Kidney (tissue), 14 donors: ENCODE results near the gene DUSP11. TPM values are rescaled to one million over a fixed set of nuclear protein-coding genes. Genes with fewer than 3 reads are reported as not detected.

Experiments
- DNase-seq, 5 donors: peaks; one replicate each; pipeline ENCODE4 v3.0.0-alpha.2; 2013 to 2020
- FAIRE-seq: peaks from 2 replicates; lab custom pipeline; 2012; peaks lifted over from hg19 to GRCh38; lab: Jason Lieb, UNC
- H3K27ac ChIP-seq, 2 donors: one replicate each; pipeline ENCODE4 v1.7.0; 2013; ENCODE audit warnings: low read depth in 2 of 2, low read length in 2 of 2, inconsistent platforms in 1 of 2
- H3K27me3 ChIP-seq: one replicate; pipeline ENCODE4 v1.7.1; 2013; ENCODE audit warnings: low read length, inconsistent platforms; ENCODE audit not compliant: control insufficient read depth, insufficient read depth
- H3K36me3 ChIP-seq, 3 donors: one replicate each; pipeline versions ENCODE4 v1.7.0 to v1.7.1; 2013; ENCODE audit warnings: low read length in 3 of 3, control low read depth in 1 of 3, inconsistent platforms in 1 of 3; ENCODE audit not compliant: insufficient read depth in 3 of 3, control insufficient read depth in 2 of 3
- H3K4me1 ChIP-seq, 3 donors: one replicate each; pipeline versions ENCODE4 v1.7.0 to v1.7.1; 2013; ENCODE audit warnings: low read length in 3 of 3, inconsistent platforms in 1 of 3, low read depth in 1 of 3; ENCODE audit not compliant: control insufficient read depth in 2 of 3, insufficient read depth in 2 of 3
- H3K4me3 ChIP-seq, 3 donors: one replicate each; pipeline versions ENCODE4 v1.7.0 to v1.8.1; 2013; ENCODE audit warnings: low read length in 3 of 3, control low read depth in 1 of 3, inconsistent platforms in 1 of 3
- H3K9ac ChIP-seq, 3 donors: one replicate each; pipeline versions ENCODE4 v1.7.0 to v1.7.1; 2013; ENCODE audit warnings: low read length in 3 of 3, control low read depth in 1 of 3, inconsistent platforms in 1 of 3
- H3K9me3 ChIP-seq, 3 donors: one replicate each; pipeline versions ENCODE4 v1.7.0 to v1.7.1; 2013; ENCODE audit warnings: low read length in 3 of 3, control low read depth in 1 of 3, inconsistent platforms in 1 of 3; ENCODE audit not compliant: control insufficient read depth in 2 of 3, insufficient read depth in 1 of 3
- CTCF ChIP-seq: IDR thresholded peaks from 3 replicates; pipeline ENCODE4 v1.5.1; 2012; ENCODE audit warnings: mild to moderate bottlenecking, moderate library complexity, borderline replicate concordance; ENCODE audit not compliant: insufficient read depth; ENCODE audit errors: extremely low read depth
- intact Hi-C: fragments of 100-400 bp; cut with DNase I; formaldehyde crosslinking; loops from one replicate; pipeline ENCODE4 v1.11.1; 2022
- polyA plus RNA-seq: library from polyadenylated mRNA; stranded (reverse); fragments of 350-450 nt; fragmentation: Illumina TruSeq; extraction: RNeasy Lipid Tissue Mini Kit (QIAGEN cat#74804); gene quantifications from one replicate; pipeline ENCODE4 v1.2.3, GENCODE V29; 2014; ENCODE audit warnings: low read depth, low replicate concordance; ENCODE audit not compliant: insufficient read depth
- total RNA-seq: library from RNA; stranded (reverse); fragmentation: NEBNext Ultra II Directional; extraction: Animal tissue kit (Norgen Biotek cat#: 25700); gene quantifications from one replicate; pipeline ENCODE4 v1.2.1, GENCODE V29; 2021
- donor health status: control.
- donor health status: control.
- donor health status: control.
- donor health status: control.
- donor health status: control.
- donor health status: DM: yes; HTN: yes; CAD: no.
- donor health status: Normal renal cell carcinoma (clear cell type).

Gene DUSP11
- total and polyA plus RNA-seq, 2 donors from 2014 or later = 19.3 to 25.5 TPM

DNA sequence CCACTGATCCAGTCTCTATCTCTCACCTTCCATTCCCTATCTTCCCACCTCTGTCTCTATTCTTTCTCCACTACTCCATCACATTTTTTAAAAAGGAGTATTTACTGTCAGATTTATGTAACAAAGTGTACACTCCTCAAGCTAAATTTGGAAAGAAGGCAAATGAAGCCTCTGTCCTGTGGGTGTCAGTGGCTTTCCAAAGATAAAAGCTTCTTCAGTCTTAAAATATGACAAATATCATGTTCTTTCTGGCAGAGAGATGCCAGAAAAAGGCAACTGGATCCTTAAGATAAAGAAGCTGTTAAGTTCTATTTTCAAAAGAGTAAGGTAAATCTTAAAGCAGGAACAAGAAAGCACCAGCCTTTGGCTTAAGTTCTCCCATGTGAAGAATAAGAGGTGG is 7.1 kb downstream of the DUSP11 start:
- no peak overlapping the region for H3K27ac ChIP-seq
- intact Hi-C loops = no loop called here
- no peaks in the 10 kb centered on the region for H3K27me3 ChIP-seq
- H3K4me1 ChIP-seq = no peaks in the 10 kb centered on the region
- H3K4me3 ChIP-seq = no peak overlapping the region
- no peaks in the 10 kb centered on the region for H3K9me3 ChIP-seq
- DNase-seq (no peak), FAIRE-seq (no peak)
- no peak overlapping the region for H3K9ac ChIP-seq
- TF ChIP-seq CTCF = no peak
- H3K36me3 ChIP-seq = peaks cover 15 to 43% (median 19%) of the 10 kb centered on the region in 3 donors

- intact Hi-C loops = no loop called here
- DNase-seq (no peak), FAIRE-seq (no peak)
- no peak for TF ChIP-seq CTCF
- Histone ChIP-seq H3K27me3 (no peaks in the 10 kb centered on the region), H3K27ac (no peak overlapping the region), H3K9me3 (no peaks in the 10 kb centered on the region), H3K4me3 (no peak overlapping the region), H3K9ac (no peak overlapping the region), H3K36me3 (peaks cover 16 to 46% (median 24%) of the 10 kb centered on the region in 3 donors), H3K4me1 (no peaks in the 10 kb centered on the region)
Observed at GRCh38 chr2:73770725-73771124, 9.2 kb downstream of the DUSP11 start.

DNA sequence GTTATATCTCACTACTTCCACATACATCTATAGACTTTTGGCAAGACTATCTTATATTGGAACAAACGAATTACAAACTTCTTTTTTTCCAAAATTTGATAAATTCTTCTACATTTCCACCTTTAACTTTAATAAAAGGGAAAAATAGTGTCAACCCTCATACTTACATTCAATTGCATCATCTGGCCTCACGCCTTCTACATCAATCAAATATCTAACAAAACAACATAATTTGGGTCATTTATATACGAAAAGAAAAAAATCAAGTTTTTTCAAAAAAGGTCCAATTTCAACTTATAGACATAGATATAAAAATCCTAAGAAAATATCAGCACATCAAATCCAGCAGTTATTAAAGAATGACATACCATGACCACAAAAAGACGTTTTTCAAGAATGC is 12.9 kb downstream of the DUSP11 start:
- Histone ChIP-seq H3K36me3 (peaks cover 10 to 35% (median 27%) of the 10 kb centered on the region in 3 donors), H3K27ac (no peak overlapping the region), H3K9ac (no peak overlapping the region), H3K4me3 (no peak overlapping the region), H3K9me3 (no peaks in the 10 kb centered on the region), H3K4me1 (no peaks in the 10 kb centered on the region), H3K27me3 (no peaks in the 10 kb centered on the region)
- FAIRE-seq (no peak), DNase-seq (no peak)
- intact Hi-C loops = no loop called here
- no peak for TF ChIP-seq CTCF

GRCh38 chr2:73766349-73766748 is 13.6 kb downstream of the DUSP11 start:
- FAIRE-seq (no peak), DNase-seq (no peak)
- no peaks in the 10 kb centered on the region for H3K27me3 ChIP-seq
- no peak overlapping the region for H3K9ac ChIP-seq
- H3K36me3 ChIP-seq = peaks cover 10 to 36% (median 27%) of the 10 kb centered on the region in 3 donors
- no peak overlapping the region for H3K4me3 ChIP-seq
- H3K4me1 ChIP-seq = no peaks in the 10 kb centered on the region
- TF ChIP-seq CTCF = no peak
- no peaks in the 10 kb centered on the region for H3K9me3 ChIP-seq
- no peak overlapping the region for H3K27ac ChIP-seq
- intact Hi-C loops = no loop called here
